ENCODE data around the gene TRIM28. TPM values are rescaled to one million over a fixed set of nuclear protein-coding genes. Genes with fewer than 3 reads are reported as not detected.
A peak's percentile ranks its signal among the peaks of the same experiment; 100 is the strongest.
"Not testable (repeated sequence)": the region's sequence is repeated elsewhere in the genome, so short reads cannot be mapped to it uniquely, and the experiment has no call there.

Gene TRIM28
- total RNA-seq, 1 donor from 2014 or later = 228 TPM

DNA sequence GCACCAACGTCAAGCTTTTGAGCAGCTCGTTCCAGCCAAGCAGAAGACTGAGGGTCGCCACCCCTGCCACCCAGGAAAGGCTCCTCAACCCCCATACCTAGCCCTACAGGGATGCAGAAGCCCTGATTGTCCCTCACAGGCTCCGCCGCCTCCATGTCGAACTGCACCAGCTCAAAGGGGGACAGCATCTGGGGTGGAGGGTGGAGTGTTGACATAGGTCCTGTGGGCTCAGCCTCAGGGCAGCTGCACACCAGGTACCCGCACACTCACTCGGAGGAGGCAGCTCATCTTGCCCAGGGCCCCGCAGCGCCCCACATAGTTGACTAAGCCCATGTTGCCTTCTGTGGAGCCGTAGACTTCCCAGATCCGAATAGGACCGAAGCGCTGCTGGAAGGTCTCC is 43.6 kb upstream of the TRIM28 start:
- H3K27ac Mint-ChIP-seq (ENCODE audit: unreplicated experiment) = no peak overlapping the region
- H3K4me3 Mint-ChIP-seq (ENCODE audit: unreplicated experiment) = peak overlapping the region; percentile 91
- H3K27me3 Mint-ChIP-seq (ENCODE audit: low read depth) = no peaks in the 10 kb centered on the region
- H3K36me3 Mint-ChIP-seq (ENCODE audit: low read depth) = no peaks in the 10 kb centered on the region
- TF ChIP-seq, protein P1, sequence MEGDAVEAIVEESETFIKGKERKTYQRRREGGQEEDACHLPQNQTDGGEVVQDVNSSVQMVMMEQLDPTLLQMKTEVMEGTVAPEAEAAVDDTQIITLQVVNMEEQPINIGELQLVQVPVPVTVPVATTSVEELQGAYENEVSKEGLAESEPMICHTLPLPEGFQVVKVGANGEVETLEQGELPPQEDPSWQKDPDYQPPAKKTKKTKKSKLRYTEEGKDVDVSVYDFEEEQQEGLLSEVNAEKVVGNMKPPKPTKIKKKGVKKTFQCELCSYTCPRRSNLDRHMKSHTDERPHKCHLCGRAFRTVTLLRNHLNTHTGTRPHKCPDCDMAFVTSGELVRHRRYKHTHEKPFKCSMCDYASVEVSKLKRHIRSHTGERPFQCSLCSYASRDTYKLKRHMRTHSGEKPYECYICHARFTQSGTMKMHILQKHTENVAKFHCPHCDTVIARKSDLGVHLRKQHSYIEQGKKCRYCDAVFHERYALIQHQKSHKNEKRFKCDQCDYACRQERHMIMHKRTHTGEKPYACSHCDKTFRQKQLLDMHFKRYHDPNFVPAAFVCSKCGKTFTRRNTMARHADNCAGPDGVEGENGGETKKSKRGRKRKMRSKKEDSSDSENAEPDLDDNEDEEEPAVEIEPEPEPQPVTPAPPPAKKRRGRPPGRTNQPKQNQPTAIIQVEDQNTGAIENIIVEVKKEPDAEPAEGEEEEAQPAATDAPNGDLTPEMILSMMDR (IDR thresholded peaks at IDR 0.05) = no peak
- DNase-seq (ENCODE audit: low spot score) = no peak
- peaks cover 15% of the 10 kb centered on the region for H3K4me1 Mint-ChIP-seq (ENCODE audit: low read depth)
- no peaks in the 10 kb centered on the region for H3K9me3 Mint-ChIP-seq (ENCODE audit: low read depth)

DNA sequence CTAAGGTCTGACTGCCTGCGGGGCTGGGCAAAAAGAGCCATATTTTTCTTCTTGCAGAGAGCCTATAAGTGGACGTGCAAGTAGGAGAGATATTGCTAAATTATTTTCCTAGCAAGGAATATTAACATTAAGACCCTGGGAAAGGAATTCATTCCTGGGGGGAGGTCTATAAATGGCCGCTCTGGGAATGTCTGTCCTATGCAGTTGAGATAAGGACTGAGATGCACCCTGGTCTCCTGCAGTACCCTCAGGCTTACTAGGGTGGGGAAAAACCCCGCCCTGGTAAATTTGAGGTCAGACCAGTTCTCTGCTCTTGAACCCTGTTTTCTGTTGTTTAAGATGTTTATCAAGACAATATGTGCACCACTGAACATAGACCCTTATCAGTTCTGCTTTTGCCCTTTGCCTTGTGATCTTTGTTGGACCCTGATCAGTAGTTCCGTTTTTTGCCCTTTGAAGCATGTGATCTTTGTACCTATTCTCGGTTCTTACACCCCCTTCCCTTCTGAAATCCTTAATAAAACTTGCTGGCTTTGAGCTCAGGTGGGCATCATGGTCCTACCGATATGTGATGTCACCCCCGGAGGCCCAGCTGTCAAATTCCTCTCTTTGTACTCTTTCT is 36.2 kb upstream of the TRIM28 start:
- H3K9me3 Mint-ChIP-seq (ENCODE audit: low read depth); H3K27me3 Mint-ChIP-seq (ENCODE audit: low read depth); DNase-seq (ENCODE audit: low spot score); H3K27ac Mint-ChIP-seq (ENCODE audit: unreplicated experiment); H3K4me3 Mint-ChIP-seq (ENCODE audit: unreplicated experiment); H3K36me3 Mint-ChIP-seq (ENCODE audit: low read depth); H3K4me1 Mint-ChIP-seq (ENCODE audit: low read depth): not testable (repeated sequence)

DNA sequence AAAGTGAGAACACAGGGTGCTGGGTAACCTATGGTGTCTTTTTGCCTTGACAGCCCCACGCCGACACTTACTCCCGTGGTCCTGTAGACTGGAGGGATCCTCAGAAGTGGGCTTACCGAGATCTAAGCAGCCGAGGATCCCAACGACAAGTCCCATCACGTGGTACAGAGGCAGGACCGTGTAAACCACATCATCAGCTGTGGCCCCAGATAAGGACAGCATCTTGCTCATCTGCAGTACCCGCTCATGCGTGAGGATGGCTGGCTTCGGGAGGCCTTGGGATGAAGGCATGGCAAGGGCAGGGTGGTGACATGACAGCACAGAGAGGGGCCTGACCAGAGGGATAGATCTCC is 34.2 kb upstream of the TRIM28 start:
- no peak for DNase-seq (ENCODE audit: low spot score)
- Mint-ChIP-seq H3K4me3 (ENCODE audit: unreplicated experiment) (no peak overlapping the region), H3K9me3 (ENCODE audit: low read depth) (peaks cover 8% of the 10 kb centered on the region), H3K4me1 (ENCODE audit: low read depth) (peaks cover under 1% of the 10 kb centered on the region), H3K36me3 (ENCODE audit: low read depth) (no peaks in the 10 kb centered on the region), H3K27me3 (ENCODE audit: low read depth) (no peaks in the 10 kb centered on the region), H3K27ac (ENCODE audit: unreplicated experiment) (no peak overlapping the region)
- TF ChIP-seq, protein P1 (IDR thresholded peaks at IDR 0.05) = no peak

DNA sequence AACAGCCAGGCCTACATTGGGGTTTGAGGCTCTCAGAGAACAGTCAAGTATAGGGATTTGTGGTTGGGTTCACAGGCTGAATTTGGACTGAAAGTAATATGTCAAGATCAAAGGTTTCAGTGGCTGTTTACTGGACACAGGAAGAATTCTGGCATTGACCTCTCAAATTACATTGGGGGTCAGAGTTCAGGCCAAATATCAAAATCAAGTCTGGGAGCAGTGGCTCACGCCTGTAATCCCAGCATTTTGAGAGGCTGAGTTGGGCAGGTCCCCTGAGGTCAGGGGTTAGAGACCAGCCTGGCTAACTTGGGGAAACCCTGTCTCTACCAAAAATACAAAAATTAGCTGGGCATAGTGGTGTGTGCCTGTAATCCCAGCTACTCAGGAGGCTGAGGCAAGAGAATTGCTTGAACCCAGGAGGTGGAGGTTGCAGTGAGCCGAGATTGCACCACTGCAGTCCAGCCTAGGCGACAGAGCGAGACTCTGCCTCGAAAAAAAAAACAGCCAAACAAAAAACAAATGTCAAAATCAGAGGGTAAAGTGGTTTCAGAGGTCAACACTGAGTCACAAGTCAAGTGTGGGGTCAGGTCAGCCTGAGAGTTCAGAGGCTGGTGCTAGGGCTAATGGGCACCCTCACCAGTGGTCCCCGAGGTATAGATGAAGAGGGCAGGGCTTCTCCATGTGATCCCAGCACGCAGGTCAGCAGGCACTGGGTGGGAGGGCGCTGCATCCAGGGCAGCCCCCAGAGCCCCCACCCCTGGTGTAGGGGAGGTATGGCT is 33.6 kb upstream of the TRIM28 start:
- H3K4me3 Mint-ChIP-seq (ENCODE audit: unreplicated experiment) = no peak overlapping the region
- H3K36me3 Mint-ChIP-seq (ENCODE audit: low read depth) = no peaks in the 10 kb centered on the region
- peaks cover 4% of the 10 kb centered on the region for H3K4me1 Mint-ChIP-seq (ENCODE audit: low read depth)

DNA sequence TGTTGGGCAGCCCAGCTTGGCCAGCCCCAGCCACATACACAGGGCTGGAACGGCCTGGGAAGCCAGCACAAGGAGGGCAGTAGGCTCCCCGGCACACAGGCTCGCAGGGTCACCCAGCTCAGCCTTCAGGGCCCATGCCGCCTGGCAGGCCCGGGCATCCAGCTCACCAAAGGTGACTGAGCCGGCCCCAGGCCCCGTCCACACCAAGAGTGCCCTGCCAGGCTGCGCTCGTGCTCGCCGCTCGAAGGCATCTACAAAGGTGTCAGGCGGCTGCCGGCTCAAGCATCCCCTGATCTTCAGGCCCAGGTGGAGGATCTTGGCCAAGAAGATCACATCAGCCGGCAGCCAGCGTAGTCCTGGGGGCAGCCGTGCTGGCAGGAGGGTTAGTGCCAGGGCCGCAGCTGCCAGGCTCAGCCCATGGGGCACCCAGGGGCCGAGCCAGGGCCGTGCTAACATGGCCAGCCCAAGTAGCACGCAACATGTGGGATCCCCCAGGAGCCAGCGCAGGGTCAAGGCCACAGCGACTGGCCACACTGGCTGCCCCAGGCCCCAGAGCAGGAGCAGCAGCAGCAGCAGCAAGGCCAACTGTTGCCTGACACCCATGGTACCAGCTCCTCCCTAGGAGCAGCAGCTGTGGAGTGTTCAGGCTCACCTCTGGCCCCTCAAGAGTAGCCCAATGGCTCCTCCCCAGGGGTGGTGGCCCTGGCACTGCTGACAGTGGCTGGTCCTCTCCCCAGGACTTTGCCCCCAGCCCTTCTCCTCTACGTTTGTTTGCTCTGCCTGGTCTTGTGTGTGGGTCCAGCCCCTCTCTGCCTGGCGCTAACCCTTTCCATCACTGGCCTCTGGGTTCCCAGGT is 32.3 kb upstream of the TRIM28 start, which contains the start of gene SLC27A5:
TSS of gene SLC27A5 (minus strand) at position 640 of the 856 bp plus-strand sequence. CDS start at position 603, 37 bp downstream.
- TF ChIP-seq, protein P1 (IDR thresholded peaks at IDR 0.05) = no peak
- peak within 1 kb of the TSS; percentile 59 for H3K27ac Mint-ChIP-seq (ENCODE audit: unreplicated experiment)
- no peak for DNase-seq (ENCODE audit: low spot score)

More for the DNA sequence above, 33.6 kb upstream of the TRIM28 start:
- H3K27me3 Mint-ChIP-seq (ENCODE audit: low read depth) = no peaks in the 10 kb centered on the region
- TF ChIP-seq, protein P1 (IDR thresholded peaks at IDR 0.05) = no peak
- DNase-seq (ENCODE audit: low spot score) = no peak
- H3K9me3 Mint-ChIP-seq (ENCODE audit: low read depth) = peaks cover 8% of the 10 kb centered on the region
- H3K27ac Mint-ChIP-seq (ENCODE audit: unreplicated experiment) = no peak overlapping the region

More for the DNA sequence above, 32.3 kb upstream of the TRIM28 start, which contains the start of gene SLC27A5:
- H3K9me3 Mint-ChIP-seq (ENCODE audit: low read depth) = peaks cover 8% of the 10 kb centered on the region
- H3K4me1 Mint-ChIP-seq (ENCODE audit: low read depth) = peaks cover 14% of the 10 kb centered on the region
- H3K4me3 Mint-ChIP-seq (ENCODE audit: unreplicated experiment) = no peak within 1 kb of the TSS
- H3K27me3 Mint-ChIP-seq (ENCODE audit: low read depth) = no peaks in the 10 kb centered on the region
- H3K36me3 Mint-ChIP-seq (ENCODE audit: low read depth) = peaks cover 3% of the 10 kb centered on the region
